ENCODE data around the gene RFX4. TPM values are rescaled to one million over a fixed set of nuclear protein-coding genes. Genes with fewer than 3 reads are reported as not detected.

Gene RFX4
- total RNA-seq, result not detected

GRCh38 chr12:106582641-106583230, at the start of gene RFX4:
TSS of gene RFX4 (plus strand) at chr12:106583004. CDS start at chr12:106583321, 317 bp downstream.
- H3K9me3 ChIP-seq, result no peaks in the 10 kb centered on the region
- peaks cover 66% of the 10 kb centered on the region for H3K4me1 ChIP-seq
- peak within 1 kb of the TSS; percentile 47 for H3K4me3 ChIP-seq
- H3K27ac ChIP-seq, result no peak within 1 kb of the TSS
- no peak for TF ChIP-seq EP300 (IDR thresholded peaks at IDR 0.05)
- H3K36me3 ChIP-seq, result no peaks in the 10 kb centered on the region
- peaks cover 100% of the 10 kb centered on the region for H3K27me3 ChIP-seq
- no peak for DNase-seq (ENCODE audit: low spot score in 2 of 2)
- 4% methylated on average over 28 of the region's 29 CpGs for WGBS

- Histone ChIP-seq H3K27me3 (no peaks in the 10 kb centered on the region), H3K9me3 (no peaks in the 10 kb centered on the region), H3K27ac (no peak overlapping the region), H3K4me1 (no peaks in the 10 kb centered on the region), H3K4me3 (no peak overlapping the region), H3K36me3 (no peaks in the 10 kb centered on the region)
- no peak for DNase-seq (ENCODE audit: low spot score in 2 of 2)
- TF ChIP-seq POLR2AphosphoS5 (IDR thresholded peaks at IDR 0.05), result no peak
- no peak for TF ChIP-seq POLR2A (IDR thresholded peaks at IDR 0.05)
- TF ChIP-seq CTCF (IDR thresholded peaks at IDR 0.05), result no peak
- TF ChIP-seq EP300 (IDR thresholded peaks at IDR 0.05), result no peak
These were observed 41.6 kb upstream of the RFX4 start for GRCh38 chr12:106541201-106541600.

GRCh38 chr12:106551410-106551809, 31.4 kb upstream of the RFX4 start:
- no peak overlapping the region for H3K4me3 ChIP-seq
- H3K9me3 ChIP-seq, result no peaks in the 10 kb centered on the region
- H3K4me1 ChIP-seq, result no peaks in the 10 kb centered on the region
- peaks cover 4% of the 10 kb centered on the region for H3K27me3 ChIP-seq
- TF ChIP-seq CTCF (IDR thresholded peaks at IDR 0.05) (no peak), POLR2AphosphoS5 (IDR thresholded peaks at IDR 0.05) (no peak), EP300 (IDR thresholded peaks at IDR 0.05) (no peak), POLR2A (IDR thresholded peaks at IDR 0.05) (no peak)
- no peak for DNase-seq (ENCODE audit: low spot score in 2 of 2)
- no peaks in the 10 kb centered on the region for H3K36me3 ChIP-seq
- WGBS, result 85% methylated on average over 8 of the region's 9 CpGs
- no peak overlapping the region for H3K27ac ChIP-seq

- DNase-seq (ENCODE audit: low spot score in 2 of 2), result no peak
- no peak overlapping the region for H3K27ac ChIP-seq
- H3K36me3 ChIP-seq, result no peaks in the 10 kb centered on the region
- H3K27me3 ChIP-seq, result peaks cover 4% of the 10 kb centered on the region
- no peak overlapping the region for H3K4me3 ChIP-seq
- no peaks in the 10 kb centered on the region for H3K4me1 ChIP-seq
- no peaks in the 10 kb centered on the region for H3K9me3 ChIP-seq
- TF ChIP-seq POLR2AphosphoS5 (IDR thresholded peaks at IDR 0.05) (no peak), POLR2A (IDR thresholded peaks at IDR 0.05) (no peak), CTCF (IDR thresholded peaks at IDR 0.05) (no peak), EP300 (IDR thresholded peaks at IDR 0.05) (no peak)
- WGBS, result 83% methylated on average over 1 of the region's 1 CpG
These were observed 30.6 kb upstream of the RFX4 start for GRCh38 chr12:106552228-106552627.

- no peak overlapping the region for H3K27ac ChIP-seq
- DNase-seq (ENCODE audit: low spot score in 2 of 2), result no peak
- peaks cover 7% of the 10 kb centered on the region for H3K9me3 ChIP-seq
- H3K36me3 ChIP-seq, result no peaks in the 10 kb centered on the region
- H3K4me3 ChIP-seq, result no peak overlapping the region
- peaks cover 38% of the 10 kb centered on the region for H3K27me3 ChIP-seq
- no peaks in the 10 kb centered on the region for H3K4me1 ChIP-seq
- 59% methylated on average over 9 of the region's 9 CpGs for WGBS
- TF ChIP-seq POLR2A (IDR thresholded peaks at IDR 0.05), result no peak
These were observed 18.0 kb upstream of the RFX4 start for GRCh38 chr12:106564678-106565329.

- H3K27me3 ChIP-seq, result peaks cover 31% of the 10 kb centered on the region
- TF ChIP-seq POLR2A (IDR thresholded peaks at IDR 0.05) (no peak), CTCF (IDR thresholded peaks at IDR 0.05) (no peak), EP300 (IDR thresholded peaks at IDR 0.05) (no peak), POLR2AphosphoS5 (IDR thresholded peaks at IDR 0.05) (no peak)
- H3K36me3 ChIP-seq, result no peaks in the 10 kb centered on the region
- no peaks in the 10 kb centered on the region for H3K9me3 ChIP-seq
- no peak overlapping the region for H3K27ac ChIP-seq
- 48% methylated on average over 3 of the region's 3 CpGs for WGBS
- no peak for DNase-seq (ENCODE audit: low spot score in 2 of 2)
- H3K4me3 ChIP-seq, result no peak overlapping the region
- H3K4me1 ChIP-seq, result no peaks in the 10 kb centered on the region
These were observed 16.0 kb upstream of the RFX4 start for GRCh38 chr12:106566771-106567170.
